VCaP (cell line): ENCODE results near the gene ASIC3.

Source experiments
- H3K27ac ChIP-seq: fragments of 450-650 bp; 2 replicates; pipeline ENCODE4 v1.5.1; 2017
- TF ChIP-seq, protein P1 (sequence below): fragments of 450-650 bp; conservative IDR thresholded peaks from 2 replicates; pipeline ENCODE4 v1.5.1; 2017; ENCODE audit warnings: mild to moderate bottlenecking, moderate library complexity

ASIC3 gene

GRCh38 chr7:151006590-151007300 is 41.6 kb upstream of the ASIC3 start:
- H3K27ac ChIP-seq = 0 out of 2 replicates have a peak overlapping the region, but pooled peaks have one; percentile 19
- TF ChIP-seq, protein P1, sequence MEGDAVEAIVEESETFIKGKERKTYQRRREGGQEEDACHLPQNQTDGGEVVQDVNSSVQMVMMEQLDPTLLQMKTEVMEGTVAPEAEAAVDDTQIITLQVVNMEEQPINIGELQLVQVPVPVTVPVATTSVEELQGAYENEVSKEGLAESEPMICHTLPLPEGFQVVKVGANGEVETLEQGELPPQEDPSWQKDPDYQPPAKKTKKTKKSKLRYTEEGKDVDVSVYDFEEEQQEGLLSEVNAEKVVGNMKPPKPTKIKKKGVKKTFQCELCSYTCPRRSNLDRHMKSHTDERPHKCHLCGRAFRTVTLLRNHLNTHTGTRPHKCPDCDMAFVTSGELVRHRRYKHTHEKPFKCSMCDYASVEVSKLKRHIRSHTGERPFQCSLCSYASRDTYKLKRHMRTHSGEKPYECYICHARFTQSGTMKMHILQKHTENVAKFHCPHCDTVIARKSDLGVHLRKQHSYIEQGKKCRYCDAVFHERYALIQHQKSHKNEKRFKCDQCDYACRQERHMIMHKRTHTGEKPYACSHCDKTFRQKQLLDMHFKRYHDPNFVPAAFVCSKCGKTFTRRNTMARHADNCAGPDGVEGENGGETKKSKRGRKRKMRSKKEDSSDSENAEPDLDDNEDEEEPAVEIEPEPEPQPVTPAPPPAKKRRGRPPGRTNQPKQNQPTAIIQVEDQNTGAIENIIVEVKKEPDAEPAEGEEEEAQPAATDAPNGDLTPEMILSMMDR = no peak

- TF ChIP-seq, protein P1 = no peak
- 0 out of 2 replicates have a peak overlapping the region, but pooled peaks have one; percentile 19 for H3K27ac ChIP-seq
Observed at GRCh38 chr7:151007469-151007898, 40.8 kb upstream of the ASIC3 start.

GRCh38 chr7:151008143-151008510 is 40.2 kb upstream of the ASIC3 start:
- TF ChIP-seq, protein P1 = no peak
- H3K27ac ChIP-seq = 0 out of 2 replicates have a peak overlapping the region, but pooled peaks have one; percentile 19

- TF ChIP-seq, protein P1 = peak; percentile 46
- H3K27ac ChIP-seq = no peak overlapping the region
Observed at GRCh38 chr7:151008511-151009323, 39.6 kb upstream of the ASIC3 start.

GRCh38 chr7:151009327-151010036 is 38.8 kb upstream of the ASIC3 start:
- H3K27ac ChIP-seq = no peak overlapping the region

GRCh38 chr7:151010037-151010306 is 38.4 kb upstream of the ASIC3 start:
- no peak overlapping the region for H3K27ac ChIP-seq

More at GRCh38 chr7:151009327-151010036, 38.8 kb upstream of the ASIC3 start:
- TF ChIP-seq, protein P1 = no peak

More at GRCh38 chr7:151010037-151010306, 38.4 kb upstream of the ASIC3 start:
- TF ChIP-seq, protein P1 = no peak
